Globus pallidus (tissue), 1 donor: ENCODE measurements around the gene GALNT6.

Source experiments
- DNase-seq: peaks from one replicate; pipeline ENCODE4 v3.0.0-alpha.2; 2015; ENCODE audit warnings: low spot score

The GALNT6 gene, protein sequence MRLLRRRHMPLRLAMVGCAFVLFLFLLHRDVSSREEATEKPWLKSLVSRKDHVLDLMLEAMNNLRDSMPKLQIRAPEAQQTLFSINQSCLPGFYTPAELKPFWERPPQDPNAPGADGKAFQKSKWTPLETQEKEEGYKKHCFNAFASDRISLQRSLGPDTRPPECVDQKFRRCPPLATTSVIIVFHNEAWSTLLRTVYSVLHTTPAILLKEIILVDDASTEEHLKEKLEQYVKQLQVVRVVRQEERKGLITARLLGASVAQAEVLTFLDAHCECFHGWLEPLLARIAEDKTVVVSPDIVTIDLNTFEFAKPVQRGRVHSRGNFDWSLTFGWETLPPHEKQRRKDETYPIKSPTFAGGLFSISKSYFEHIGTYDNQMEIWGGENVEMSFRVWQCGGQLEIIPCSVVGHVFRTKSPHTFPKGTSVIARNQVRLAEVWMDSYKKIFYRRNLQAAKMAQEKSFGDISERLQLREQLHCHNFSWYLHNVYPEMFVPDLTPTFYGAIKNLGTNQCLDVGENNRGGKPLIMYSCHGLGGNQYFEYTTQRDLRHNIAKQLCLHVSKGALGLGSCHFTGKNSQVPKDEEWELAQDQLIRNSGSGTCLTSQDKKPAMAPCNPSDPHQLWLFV

DNA sequence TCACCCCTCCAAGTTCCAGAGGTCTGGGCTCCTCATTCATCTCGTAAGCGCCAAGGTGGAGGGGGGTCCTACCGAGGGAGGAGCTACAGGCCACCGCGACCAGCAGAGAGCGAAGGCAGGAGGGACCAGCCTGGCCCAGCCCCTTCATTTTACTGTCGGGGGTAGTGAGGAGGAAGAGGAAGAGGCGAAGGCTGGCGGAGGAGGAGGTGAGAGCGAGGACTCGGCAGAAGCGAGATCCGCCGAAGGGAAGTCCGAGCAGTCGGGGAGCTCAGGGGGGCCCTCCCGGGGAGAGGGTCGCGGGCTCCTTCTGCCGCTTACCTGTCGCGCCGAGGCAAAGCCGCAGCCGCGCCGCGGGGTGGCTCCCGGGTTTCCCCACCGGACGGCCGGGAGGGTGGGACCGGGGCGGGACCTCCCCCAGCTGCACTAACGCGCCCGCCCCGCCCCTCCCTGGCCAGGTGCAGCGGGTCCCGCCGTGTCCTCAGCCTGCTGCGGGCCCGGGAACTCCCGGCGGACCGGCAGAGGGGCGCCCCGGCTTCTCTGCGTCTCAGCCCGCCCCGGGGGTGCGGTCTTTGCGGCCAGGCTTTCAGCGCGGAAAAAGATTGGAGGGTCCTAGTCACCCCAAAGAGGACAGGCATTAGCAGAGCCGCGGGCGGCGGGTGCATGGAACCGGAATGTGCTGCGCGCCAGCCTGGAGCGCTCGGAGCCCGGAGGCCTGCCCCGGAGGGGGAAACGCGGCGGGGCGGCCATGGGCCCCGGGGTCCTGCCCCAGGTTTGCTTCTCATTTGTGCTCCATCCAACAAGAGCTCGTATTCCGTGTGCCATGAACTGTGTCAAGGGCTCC, at the start of gene GALNT6:
Gene GALNT6, minus strand, starts transcription at position 124 of the 841 bp plus-strand sequence. CDS start 11,625 bp downstream, outside the sequence.
- DNase-seq, result no peak

DNA sequence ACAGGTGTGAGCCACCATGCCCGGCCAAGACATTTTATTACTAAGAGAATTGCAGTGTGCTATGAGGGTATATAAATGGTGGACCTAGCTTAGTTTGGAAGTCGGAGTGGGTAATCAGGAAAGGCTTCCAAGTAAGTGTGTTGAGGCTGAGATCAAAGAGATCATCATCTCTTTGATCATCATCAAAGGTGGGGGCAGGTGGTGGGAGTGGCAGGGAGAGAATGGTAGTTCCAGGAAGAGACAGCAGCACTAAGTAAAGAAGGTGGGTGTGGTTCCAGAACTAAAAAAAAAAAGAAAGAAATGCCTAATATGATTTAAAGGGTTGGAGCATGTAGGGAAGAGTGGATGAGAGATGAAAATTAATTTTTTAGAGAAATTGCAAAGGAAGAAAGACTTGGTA, 48.1 kb upstream of the GALNT6 start:
- no peak for DNase-seq

DNA sequence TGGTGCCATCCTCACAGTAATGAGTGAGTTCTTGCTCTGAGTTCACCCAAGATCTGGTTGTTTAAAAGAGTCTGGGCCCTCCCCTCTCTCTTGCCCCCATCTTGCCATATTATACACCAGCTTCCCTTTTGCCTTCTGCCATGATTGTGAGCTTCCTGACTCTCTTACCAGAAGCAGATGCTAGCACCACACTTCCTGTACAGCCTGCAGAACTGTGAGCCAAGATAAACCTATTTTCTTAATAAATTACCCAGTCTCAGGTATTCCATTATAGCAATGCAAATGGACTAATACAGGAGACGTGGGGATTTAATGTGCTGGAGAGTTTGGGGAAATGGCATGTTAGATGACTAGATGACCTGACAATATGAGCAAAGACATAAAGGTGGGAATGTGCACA, 46.2 kb upstream of the GALNT6 start:
- no peak for DNase-seq

DNA sequence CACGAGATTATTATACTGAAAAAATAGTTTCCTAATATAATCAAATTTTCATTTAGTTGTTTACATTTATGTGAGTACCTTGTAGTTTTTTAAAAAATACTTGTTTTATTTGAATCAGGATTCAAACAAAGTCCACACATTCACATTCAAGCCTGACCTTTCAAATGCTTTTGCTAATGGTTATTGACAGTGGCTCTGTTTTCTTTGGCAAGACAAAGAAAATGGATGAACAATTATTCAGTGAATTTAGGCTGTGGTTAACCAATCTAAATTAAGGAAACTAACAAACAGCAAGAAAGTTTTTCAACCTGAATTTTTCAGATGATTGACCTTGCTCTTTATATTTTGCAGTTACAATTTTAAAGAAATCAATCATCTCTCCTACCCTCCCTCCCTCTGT, 43.1 kb upstream of the GALNT6 start:
- no peak for DNase-seq

DNA sequence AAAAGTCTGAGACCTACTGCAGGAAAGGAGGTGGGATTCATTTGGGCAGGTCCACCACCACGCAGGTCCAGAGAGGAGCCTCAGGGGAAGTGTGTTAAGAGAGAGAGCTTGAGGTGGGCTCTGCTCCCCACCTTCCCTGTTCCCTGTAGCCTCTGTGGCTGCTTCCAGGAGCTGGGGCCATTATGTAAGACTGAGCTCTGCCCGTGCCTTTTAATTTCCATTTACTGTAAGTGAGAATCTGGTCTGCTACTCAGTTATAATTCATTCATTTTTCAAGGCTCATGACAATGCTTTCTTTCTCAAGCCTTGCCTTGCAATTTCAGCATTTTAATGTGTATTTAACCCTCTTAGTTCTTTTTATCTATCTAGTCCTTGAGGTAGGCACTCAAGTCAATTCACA, 41.7 kb upstream of the GALNT6 start:
- DNase-seq, result no peak

DNA sequence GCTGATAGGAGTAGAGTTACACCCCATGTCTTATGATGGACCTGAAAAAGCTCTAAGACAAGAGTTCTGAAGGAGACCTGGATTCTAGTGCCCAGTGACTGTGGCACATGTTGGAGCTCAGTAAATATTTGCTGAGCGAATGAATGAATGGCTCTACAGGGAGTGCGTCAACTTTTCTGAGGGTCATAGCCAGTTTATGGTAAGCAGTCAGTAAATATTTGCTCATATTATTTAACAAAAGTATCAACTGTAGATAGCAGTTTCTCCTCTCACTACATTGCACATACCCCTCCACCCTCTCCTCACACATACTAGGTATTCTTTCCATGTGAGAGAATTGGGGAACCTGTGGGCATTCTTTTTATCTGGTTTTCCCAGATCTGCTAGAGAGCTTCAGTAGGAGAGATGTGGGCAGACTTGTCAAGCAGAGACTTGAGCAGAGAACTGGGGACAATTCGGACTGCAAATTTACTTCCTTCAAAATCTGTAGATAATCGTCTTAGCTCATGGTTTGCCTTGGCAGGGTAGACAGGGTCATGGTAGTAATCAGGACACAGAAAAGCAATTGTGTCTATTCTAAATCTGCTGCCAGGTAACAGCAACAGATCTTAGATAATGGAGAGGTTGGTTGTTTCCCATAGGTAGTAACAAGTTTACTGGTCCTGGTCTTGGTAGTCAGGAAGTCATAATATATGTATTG, 39.1 kb upstream of the GALNT6 start:
- DNase-seq, result no peak

DNA sequence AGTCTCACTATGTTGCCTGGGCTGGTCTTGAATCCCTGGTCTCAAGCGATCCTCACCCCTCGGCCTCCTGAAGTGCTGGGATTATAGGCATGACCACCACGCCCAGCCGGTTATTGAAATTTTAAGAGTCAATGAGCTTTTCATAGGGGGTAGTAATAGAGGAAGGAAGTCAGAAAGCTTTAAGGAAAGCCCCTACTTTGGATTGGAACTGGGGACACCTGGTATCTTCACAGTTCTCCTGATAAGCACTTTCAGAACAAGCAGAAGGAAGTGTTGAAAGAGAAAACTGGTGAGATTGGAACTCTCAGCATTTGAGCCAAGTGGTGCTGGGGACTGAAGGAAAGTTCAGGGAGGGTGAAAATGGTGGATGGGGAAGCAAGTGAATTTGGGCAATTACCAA, 38.5 kb upstream of the GALNT6 start:
- no peak for DNase-seq

DNA sequence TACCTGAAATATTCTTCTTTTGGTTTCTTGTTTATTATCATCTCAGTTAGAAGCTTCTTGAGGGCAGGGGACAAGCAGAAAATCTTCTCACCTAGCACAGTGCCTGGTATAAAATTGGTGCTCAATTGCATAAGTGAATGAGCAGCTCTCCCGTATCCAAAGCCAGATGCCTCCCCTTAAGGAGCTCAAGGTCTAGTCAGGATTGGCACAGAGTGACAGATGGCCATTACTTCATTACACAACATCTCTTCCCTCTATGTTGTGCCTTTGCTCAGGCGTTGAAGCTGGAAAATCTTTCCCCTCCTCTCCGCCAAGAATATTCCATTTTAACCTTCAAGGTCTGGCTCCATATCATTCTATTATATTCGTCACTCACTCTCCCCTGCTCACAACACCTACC, 37.0 kb upstream of the GALNT6 start:
- DNase-seq, result no peak

DNA sequence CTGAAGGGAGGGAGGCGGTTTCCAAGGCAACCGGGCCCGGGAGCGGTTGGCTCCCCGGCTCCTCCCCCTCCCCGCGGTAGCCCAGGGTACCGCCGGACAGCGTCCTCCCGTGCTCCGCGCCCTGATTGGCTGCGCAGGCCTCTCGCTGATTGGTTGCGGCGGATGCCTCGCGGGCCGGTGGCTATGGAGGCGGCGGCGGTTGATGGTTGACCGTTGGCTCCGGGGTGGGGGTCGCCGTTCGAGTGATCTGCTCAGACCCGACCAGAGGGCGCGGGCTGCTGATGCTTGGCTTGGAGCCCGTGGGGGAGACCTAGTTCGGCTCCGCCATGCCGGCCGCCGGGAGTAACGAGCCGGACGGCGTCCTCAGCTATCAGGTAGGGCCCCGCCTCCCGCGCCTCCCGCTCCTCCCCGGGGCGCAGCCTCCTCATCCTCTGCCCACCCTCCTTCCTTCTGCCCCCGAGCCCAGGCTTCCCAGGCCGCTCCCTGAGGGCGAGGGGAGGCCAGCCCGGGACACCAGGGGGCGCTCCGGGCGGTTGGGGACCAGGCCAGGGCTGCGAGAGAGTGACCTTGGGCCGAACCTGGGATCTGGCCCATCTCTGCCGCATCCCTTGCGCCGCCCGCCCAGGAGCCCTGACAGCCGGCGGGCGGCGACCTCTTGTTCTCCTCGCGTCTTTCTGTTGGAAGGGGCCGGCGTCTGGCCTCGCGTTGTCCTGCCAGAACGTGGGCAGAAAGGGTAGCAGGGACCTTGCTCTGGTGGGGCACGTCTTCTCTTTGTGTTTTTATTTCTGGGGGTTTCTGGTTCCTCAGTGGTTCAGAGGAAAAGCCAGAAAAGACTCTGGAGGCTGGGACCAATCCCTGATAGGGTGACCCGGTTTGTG, 33.7 kb upstream of the GALNT6 start, which contains the start of gene SLC4A8:
Gene SLC4A8, plus strand, starts transcription at position 170 of the 878 bp plus-strand sequence. Its CDS starts 157 bp downstream, at position 327.
- peak; percentile 97 for DNase-seq

DNA sequence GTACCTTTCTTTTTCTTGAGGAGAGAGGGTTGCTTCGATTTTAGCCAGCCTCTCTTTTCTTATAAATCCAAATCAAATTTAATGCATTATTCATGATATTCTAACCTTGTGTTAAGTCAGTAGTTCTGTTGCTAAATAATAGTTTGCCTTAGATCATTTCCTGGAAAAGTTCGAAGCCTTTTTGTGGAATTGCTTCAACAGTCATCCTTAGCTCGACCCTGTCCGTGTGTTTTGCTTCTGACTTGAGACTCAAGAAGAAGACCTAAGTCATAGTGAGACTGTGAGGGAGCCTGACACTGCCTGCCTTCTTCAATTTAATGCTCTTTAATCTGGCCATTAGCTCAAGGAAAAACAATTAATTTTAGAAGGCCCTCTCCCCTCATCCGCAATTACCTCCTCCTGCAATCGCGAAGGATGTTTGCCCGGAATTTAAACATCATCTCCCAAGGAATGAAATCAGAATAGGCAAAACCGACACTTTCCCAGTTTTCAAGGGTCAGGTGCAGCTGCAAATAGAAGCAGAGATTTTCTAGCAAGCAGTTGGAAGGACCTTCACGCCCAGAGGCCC, 33.0 kb upstream of the GALNT6 start:
- no peak for DNase-seq

DNA sequence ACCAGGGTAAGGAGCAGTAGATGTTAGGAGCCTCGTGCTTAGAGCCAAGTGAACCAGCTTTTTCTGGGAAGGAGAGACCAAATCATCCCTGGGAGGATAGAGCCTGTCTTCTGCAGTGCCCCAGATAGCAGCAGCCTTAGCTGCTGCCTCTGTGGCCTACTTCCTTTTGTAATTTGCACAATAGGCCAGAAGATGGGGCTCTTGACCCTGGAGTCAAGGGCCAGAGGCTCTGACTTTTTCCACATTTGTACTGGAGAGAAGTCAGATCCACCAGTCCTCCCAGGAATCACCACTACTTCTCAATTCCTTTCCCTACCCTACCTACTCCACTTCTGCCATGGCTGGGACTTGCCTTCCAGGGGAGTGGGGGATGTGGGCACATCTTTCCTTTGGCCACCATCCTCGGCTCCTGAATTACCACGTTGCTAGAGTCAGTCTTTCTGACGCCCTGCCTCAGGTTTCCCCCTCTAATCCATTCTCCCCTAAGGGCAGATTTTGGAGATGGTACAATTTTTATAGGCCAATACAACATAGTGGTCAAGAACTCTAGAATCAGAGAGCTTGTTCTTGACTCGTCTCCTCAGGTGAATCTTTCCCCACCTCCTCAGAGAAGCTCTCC, 30.2 kb upstream of the GALNT6 start:
- DNase-seq, result peak; percentile 86

DNA sequence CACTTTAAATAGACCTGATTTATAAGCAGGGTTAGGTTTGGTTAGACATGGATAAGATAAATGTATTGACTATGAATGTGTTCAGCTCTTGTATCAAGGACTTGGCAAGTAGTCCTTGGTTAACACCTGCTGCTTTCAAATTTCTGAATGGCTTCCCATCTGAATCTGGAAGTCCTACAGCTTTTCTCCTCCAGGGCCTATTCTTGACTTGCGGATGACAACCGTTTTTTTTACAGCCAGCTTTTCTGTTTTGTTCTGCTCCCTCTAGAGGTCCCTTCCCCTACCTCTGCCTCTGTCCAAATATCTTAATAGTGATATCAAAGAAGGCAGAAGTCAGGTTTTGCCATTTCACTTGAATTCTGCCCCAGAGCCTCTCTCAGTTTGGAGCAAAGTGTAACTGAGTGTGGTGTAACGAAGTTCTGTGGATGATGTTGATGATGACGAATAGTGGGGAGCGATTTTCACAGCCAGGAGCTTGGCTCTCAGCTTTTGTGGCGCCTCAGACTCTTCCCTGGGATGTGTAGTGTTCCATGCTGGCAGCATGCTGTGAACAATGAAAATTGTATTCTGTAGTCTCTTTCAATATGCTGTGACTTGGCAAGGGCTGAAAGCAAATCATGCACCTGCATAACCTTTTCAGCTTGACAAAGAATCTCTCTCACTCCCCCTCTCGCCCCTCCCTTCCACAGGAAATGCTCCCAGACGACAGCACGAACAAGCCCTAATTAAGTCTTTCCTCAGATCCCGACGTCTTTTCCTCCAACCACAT, 28.4 kb upstream of the GALNT6 start:
- no peak for DNase-seq

DNA sequence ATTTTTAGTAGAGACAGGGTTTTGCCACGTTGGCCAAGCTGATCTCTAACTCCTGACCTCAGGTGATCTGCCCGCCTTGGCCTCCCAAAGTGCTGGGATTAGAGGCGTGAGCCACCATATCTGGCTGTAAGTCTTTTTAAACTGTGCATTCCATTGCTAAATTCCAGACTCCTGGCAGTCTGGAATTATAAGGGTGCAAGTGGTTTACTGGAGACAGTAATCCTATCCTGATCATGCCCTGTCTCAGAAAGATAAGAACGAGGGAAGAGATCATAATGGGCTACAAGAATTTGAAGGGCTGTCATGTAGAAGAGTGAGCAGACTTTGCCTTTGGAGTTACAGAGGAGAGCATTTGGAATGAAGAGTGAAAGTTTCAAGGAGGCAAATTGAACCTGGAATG, 26.6 kb upstream of the GALNT6 start:
- DNase-seq, result no peak

DNA sequence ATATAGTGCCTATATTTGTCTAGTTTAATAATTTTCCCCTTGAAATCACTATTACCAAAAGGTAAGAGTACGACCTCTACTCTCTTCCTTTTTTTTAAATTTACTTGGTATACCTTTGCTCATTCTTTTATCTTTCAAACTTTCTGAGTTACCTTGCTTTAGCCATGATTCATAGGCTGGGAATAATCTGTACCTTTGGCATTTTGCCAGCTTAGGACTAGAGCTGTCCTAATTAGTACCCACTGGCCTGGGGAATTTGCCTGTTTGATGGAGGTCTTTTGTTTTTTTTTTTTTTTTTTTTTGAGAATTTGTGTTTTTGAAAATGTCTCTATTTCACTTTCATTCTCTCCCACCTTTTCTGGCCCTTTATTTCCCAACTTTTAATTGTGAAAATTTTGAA, 24.7 kb upstream of the GALNT6 start:
- no peak for DNase-seq

DNA sequence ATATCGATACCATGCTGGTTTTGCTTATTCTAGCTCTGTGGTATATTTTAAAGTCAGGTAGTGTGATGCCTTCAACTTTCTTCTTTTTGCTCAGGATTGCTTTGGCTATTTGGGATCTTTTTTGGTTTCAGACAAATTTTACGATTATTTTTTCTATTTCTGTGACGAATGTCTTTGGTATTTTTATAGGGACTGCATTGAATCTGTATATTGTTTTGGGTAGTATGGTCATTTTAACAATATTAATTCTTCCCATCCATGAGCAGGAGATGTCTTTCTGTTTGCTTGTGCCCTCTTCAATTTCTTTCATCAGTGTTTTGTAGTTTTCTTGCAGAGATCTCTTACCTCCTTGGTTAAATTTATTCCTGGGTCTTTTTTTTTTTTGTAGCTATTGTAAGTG, 22.6 kb upstream of the GALNT6 start:
- no peak for DNase-seq

DNA sequence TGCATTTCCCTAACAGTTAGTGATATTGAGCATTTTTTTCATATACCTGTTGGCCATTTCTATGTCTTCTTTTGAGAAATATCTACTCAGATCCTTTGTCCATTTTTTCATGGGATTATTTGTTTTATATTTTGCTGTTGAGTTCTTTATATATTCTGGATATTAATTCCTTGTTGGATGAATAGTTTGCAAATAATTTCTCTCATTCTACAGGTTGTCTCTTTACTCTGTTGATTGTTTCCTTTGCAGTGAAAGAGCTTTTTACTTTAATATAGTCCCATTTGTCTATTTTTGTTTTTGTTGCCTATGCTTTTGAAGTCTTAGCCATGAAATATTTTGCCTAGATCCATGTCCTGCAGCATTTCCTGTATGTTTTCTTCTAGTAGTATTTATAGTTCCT, 21.9 kb upstream of the GALNT6 start:
- DNase-seq, result no peak

DNA sequence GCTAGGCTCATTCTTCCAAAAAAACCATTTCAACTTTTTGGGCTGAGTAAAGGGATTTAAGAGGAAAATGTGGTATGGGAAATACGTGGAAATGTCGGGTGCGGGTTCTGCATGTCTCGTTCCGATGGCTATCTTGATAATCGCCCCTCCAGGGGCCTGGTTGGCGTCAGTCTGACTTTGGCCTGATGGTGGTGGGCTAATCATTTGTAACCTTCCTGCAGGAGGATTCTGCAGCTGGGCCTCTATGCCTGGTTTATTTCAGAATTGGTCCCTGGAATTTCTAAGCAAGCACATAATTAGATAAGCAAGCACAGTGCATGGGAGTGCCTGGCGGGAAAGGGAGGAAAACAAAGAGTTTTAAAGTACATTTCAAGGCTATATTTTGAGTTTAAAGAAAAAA, 18.6 kb upstream of the GALNT6 start:
- no peak for DNase-seq

DNA sequence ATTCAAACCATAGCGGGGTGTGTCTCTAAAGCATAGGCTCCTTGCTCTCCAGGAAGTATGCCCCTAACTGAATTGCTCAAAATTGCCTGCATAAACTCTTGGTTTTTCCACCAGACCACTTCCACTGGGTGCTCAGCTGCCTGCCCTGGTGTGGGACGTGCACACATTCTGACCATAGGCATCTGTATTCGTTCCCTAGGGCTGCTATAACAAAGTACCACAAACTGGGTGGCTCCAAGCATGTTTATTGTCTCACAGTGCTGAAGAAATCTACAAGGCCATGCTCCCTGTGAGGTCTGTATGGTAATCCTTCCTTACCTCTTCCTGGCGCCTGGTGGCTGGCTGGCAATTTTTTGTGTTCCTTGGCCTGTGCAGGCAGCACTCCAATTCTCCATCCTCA, 16.4 kb upstream of the GALNT6 start:
- DNase-seq, result no peak

DNA sequence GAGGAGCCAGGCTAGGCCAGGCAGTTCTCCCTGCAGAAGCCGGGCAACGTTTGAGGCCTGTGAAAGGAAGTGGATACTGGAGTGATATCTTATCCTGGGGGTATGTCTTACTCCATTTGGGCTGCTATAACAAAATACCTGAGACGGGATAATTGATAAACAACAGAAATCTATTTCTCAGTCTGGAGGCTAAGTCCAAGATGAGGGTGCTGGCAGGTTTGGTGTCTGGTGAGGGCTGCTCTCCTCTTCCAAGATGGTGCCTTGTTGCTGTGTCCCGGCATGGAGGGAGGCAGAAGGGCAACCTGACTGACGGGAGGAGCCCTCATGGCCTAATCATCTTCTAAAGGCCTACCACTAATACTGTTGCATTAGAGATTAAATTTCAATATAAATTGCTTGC, 15.7 kb upstream of the GALNT6 start:
- no peak for DNase-seq

DNA sequence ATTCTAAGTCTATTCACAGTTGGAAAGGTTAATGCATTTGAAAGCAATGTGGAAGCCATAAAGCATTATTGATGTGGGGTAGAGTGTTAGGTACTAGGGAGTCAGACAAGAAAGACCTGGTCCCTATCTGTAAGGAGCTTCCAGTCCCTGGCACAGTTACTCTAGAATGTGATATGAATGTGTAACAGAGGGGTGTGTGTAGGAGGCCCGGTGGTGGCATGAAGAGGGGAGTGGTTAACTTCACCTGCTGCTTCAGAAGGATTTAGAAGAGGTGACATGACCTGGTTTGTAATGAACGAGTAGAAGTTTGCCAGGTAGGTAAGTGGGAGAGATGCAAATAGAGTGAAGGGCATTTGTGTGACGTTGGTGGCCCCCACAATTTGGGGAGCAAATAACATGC, 15.1 kb upstream of the GALNT6 start:
- no peak for DNase-seq
